ACHN (cell line): ENCODE results near the gene TSC22D3.
"Not testable (repeated sequence)": the region's sequence is repeated elsewhere in the genome, so short reads cannot be mapped to it uniquely, and the experiment has no call there.

Experiments
- DNase-seq: peaks from one replicate; pipeline ENCODE4 v3.0.0-alpha.2; 2015
- in situ Hi-C: cut with HindIII; loops from 2 replicates; pipeline ENCODE4 v1.10.0; 2017; ENCODE audit warnings: low sequenced_read_pairs, low pct_ligation_motif_present, low pct_unique_long_range_greater_than_20kb

Gene TSC22D3

GRCh38 chrX:107775734-107776511 is at the start of gene TSC22D3:
TSC22D3 (minus strand) TSS chrX:107775787; CDS start chrX:107775419, 368 bp downstream.
- in situ Hi-C loops, result no loop called here
- peak; percentile 72 for DNase-seq

- no peak for DNase-seq
- in situ Hi-C loops, result no loop called here
Observed at GRCh38 chrX:107823456-107823855, 47.9 kb upstream of the TSC22D3 start.

GRCh38 chrX:107823042-107823441 is 47.5 kb upstream of the TSC22D3 start:
- no peak for DNase-seq

GRCh38 chrX:107818900-107819521 is 43.4 kb upstream of the TSC22D3 start:
- in situ Hi-C loops, result no loop called here
- DNase-seq, result no peak

More at GRCh38 chrX:107823042-107823441, 47.5 kb upstream of the TSC22D3 start:
- in situ Hi-C loops, result no loop called here

- in situ Hi-C loops, result not testable (repeated sequence)
Observed at GRCh38 chrX:107810053-107810452, 34.5 kb upstream of the TSC22D3 start.

GRCh38 chrX:107805179-107805578 is 29.6 kb upstream of the TSC22D3 start:
- DNase-seq, result no peak
- in situ Hi-C loops, result no loop called here

More at GRCh38 chrX:107810053-107810452, 34.5 kb upstream of the TSC22D3 start:
- not testable (repeated sequence) for DNase-seq

GRCh38 chrX:107804427-107804826 is 28.8 kb upstream of the TSC22D3 start:
- in situ Hi-C loops, result no loop called here
- DNase-seq, result no peak

DNA sequence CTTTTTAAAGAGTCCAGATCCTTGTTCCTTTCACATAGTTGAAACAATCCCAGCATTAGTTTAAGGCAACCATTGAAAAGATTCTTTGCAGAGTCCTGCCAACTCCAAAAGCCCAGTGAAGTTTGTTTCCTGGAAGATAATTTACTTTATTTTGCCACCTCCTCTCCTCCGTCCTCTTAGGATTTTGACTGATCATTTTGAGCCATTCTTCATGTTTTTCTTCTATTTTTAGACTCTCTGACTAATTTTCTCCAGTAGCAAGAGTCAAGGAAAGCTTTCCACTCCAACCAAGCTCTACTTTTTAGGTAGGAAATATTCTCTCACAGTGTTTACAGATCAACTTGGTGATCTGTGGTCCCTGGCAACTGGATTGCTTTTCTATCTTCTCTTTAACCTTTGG is 12.2 kb upstream of the TSC22D3 start:
- in situ Hi-C loops, result no loop called here
- DNase-seq, result no peak

DNA sequence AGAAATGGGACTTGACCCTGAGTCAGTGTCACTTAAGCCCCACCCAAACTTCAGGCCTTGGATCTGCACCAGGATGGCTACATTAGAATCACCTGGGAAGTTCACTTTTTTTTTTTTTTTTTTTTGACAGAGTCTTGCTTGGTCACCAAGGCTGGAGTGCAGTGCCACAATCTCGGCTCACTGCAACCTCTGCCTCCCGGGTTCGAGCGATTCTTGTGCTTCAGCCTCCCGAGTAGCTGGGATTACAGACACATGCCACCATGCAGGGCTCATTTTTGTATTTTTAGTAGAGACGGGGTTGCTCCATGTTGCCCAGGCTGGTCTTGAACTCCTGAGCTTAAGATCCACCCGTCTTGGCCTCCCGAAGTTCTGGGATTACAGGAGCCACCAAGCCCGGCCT is 4.9 kb upstream of the TSC22D3 start:
- in situ Hi-C loops, result no loop called here
- no peak for DNase-seq

- DNase-seq, result no peak
- in situ Hi-C loops, result no loop called here
Observed at GRCh38 chrX:107777536-107777832, 1.9 kb upstream of the TSC22D3 start, which contains the start of gene NCBP2L. NCBP2L (plus strand) TSS chrX:107777733; CDS start chrX:107794221, 16,488 bp downstream.

- in situ Hi-C loops, result no loop called here
- peak; percentile 76 for DNase-seq
Observed at GRCh38 chrX:107776649-107777535, 1.3 kb upstream of the TSC22D3 start.

DNA sequence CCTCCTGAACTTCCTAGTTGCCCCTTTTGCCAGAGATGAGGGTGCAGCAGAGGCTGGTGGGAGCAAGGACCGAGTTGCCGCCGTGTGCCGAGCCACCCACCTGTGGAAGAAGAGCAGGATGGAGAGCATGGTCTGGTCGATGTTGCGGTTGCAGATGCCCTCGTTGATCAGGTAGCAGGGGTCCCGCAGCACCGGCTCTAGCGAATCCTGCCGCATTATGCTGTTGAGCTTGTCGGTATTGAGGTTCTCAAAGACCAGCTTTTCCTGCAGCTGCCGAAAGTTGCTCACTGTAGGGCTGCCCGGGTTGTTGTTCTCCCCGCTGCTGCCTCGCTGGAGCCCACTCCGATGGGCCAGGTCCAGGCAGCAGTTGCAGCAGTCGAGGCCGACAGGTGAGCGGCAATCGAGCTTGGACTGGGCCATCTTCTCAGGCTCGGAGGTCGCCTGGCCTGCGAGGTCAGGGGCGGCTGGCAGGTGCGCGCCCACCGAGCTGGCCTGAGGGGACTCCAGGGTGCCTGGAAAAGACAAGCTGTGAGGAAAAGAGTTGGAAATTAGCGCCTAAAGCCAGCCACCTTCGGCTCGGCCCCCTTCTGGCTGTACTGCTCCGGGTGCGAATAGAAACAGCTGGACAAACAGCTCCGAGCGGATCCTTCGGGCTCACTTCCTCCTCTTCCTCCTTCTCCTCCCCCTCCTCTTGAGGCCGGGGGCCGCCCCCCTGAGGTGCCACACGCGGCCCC is 420 bp downstream of the TSC22D3 start:
- DNase-seq, result no peak
- in situ Hi-C loops, result no loop called here

DNA sequence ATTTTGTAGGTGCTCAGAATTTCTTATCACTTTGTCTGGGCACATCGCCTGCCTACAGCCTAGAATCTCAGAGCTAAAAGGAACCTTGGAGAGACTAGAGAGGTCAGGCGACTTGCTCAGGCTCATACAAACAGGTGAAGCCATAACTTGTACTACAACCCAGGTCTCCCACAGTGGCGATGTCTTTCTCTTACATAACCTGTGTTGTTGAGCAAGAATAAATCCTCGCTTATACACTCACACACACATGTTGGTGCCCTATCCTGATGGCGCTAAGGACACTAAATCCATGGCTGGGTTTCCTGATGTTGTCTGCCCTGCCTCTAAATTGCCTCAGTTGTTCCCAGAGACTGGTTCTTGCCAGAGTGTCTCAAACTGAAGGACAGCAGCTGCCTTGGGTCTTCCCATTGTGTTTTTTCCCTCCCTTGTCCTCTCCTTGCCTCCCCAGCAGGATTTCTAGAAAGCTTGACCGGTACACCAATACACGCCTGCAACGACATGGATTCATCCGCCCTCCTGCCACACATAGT is 1.6 kb downstream of the TSC22D3 start:
- in situ Hi-C loops, result no loop called here
- DNase-seq, result no peak

DNA sequence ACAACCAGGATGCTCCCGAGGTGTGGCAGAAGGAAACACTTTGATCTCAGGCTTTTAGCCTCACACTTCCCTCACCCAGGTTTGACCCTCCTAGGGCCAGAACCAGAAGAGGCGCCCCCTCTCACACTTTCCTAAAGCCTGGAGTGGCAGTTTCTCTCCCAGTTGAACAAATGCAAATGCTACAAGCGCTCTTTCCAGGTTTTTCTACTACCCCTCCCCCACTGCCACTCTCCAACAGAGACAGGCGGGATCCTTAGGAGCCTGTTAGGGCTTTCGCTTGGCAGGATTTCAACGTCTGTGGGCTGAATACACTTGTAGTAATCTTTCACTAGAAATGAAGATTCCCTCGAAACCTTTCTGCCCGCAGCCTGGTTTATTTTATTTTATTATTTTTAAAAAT is 2.4 kb downstream of the TSC22D3 start:
- in situ Hi-C loops, result no loop called here
- no peak for DNase-seq

DNA sequence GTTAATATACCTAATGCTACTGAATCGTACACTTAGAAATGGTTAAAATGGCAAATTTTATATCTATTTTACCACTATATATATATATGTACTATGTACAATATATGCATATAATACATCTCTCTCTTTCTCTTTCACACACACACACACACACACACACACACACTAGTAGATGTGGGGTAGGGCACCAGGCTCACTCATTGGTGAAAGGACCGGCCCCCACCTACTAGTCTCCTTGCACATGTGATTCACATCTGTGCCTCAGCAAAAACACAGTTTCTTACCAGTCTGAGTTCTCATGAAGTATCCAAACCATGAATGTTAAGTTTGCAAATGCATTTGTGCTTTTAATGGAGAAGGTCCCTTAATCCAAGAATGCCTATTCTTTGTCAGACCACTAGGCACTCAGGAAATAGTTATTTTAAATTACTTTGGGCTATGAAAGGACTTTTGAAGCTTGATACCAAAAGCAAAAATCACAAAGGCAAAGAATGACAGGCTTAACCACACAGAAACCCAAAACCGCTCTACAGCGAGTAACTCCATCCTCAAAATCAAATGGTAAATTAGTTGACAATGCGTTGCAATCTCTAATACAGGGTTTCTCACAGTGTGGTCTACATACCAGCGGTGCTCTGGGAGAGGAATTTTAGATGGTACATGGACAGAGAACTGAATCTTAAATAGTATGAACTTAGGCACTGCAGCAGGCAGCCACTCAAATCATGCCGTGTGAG is 5.8 kb downstream of the TSC22D3 start:
- in situ Hi-C loops, result no loop called here
- DNase-seq, result no peak

GRCh38 chrX:107768051-107768450 is 7.5 kb downstream of the TSC22D3 start:
- DNase-seq, result no peak
- in situ Hi-C loops, result no loop called here

- DNase-seq, result peak; percentile 37
- in situ Hi-C loops, result no loop called here
Observed at GRCh38 chrX:107766470-107767150, 9.0 kb downstream of the TSC22D3 start.
